ENCODE results near the gene KRT6A.

The KRT6A gene

GRCh38 chr12:52525661-52526499 is 32.8 kb upstream of the KRT6A start:
- DNase-seq (ENCODE audit: low read depth) = no peak
- no peak overlapping the region for H3K4me3 ChIP-seq (ENCODE audit: low read length)
- TF ChIP-seq, protein P1, sequence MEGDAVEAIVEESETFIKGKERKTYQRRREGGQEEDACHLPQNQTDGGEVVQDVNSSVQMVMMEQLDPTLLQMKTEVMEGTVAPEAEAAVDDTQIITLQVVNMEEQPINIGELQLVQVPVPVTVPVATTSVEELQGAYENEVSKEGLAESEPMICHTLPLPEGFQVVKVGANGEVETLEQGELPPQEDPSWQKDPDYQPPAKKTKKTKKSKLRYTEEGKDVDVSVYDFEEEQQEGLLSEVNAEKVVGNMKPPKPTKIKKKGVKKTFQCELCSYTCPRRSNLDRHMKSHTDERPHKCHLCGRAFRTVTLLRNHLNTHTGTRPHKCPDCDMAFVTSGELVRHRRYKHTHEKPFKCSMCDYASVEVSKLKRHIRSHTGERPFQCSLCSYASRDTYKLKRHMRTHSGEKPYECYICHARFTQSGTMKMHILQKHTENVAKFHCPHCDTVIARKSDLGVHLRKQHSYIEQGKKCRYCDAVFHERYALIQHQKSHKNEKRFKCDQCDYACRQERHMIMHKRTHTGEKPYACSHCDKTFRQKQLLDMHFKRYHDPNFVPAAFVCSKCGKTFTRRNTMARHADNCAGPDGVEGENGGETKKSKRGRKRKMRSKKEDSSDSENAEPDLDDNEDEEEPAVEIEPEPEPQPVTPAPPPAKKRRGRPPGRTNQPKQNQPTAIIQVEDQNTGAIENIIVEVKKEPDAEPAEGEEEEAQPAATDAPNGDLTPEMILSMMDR (conservative IDR thresholded peaks at IDR 0.05; ENCODE audit: low read depth, low read length) = no peak

DNA sequence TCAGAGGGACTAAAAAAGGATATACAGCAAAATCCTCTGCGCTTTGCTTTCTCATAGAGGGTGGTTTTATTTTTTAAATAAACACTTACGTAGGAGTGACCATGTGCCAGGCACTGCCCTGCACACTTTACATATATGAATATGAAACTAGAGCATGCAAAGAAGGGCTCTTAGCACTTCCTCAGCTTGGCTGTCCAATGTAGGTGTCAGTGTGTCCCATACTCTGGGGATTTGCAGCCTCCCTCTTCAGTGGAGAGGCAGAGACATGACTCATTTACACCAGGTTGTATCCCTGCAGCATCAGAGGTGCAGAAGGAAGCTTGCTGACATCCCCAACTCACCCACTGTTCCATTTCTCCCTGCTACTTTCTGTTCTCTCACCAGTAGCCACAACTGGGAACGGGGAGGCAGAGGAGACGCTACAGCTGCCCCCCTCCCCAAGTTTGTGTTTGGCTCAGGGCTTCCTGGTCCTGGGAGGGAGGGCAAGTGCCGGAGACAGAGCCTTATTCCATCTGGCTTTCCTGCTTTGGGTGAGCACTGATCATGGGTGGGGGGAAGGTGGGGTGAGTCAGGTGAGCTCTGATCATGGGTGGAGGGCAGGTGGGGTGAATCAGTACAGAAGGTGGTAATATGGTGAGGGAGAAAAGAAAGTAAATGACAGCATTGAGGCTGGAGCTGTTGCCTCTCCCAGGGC is 32.0 kb upstream of the KRT6A start:
- DNase-seq (ENCODE audit: low read depth) = peak; percentile 5
- TF ChIP-seq, protein P1 (conservative IDR thresholded peaks at IDR 0.05; ENCODE audit: low read depth, low read length) = no peak
- H3K4me3 ChIP-seq (ENCODE audit: low read length) = no peak overlapping the region

- no peak overlapping the region for H3K4me3 ChIP-seq (ENCODE audit: low read length)
- no peak for DNase-seq (ENCODE audit: low read depth)
- TF ChIP-seq, protein P1 (conservative IDR thresholded peaks at IDR 0.05; ENCODE audit: low read depth, low read length) = no peak
These were observed 31.3 kb upstream of the KRT6A start for GRCh38 chr12:52524241-52524897.

DNA sequence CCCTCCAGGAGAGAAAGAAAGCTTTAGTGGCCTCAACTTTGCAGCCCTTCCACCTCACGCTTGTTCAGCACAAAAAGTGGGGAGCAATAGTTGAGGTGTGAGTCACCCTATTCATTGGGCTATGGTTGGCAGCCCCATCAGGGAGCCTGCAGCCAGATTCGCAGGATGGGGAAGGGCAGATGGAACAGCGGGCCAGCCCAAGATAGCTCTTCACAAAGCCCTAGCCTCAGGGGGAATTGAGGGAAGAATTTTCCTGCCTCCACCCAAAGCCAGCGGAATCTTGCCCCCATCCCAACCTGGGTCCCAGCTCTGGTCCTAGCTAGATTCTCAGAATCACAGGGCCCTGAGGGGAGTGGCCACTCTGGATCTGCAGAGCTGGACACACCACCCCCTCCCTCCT is 30.8 kb upstream of the KRT6A start:
- TF ChIP-seq, protein P1 (conservative IDR thresholded peaks at IDR 0.05; ENCODE audit: low read depth, low read length) = no peak
- DNase-seq (ENCODE audit: low read depth) = no peak
- no peak overlapping the region for H3K4me3 ChIP-seq (ENCODE audit: low read length)

- TF ChIP-seq, protein P1 (conservative IDR thresholded peaks at IDR 0.05; ENCODE audit: low read depth, low read length) = no peak
- DNase-seq (ENCODE audit: low read depth) = no peak
- no peak overlapping the region for H3K4me3 ChIP-seq (ENCODE audit: low read length)
These were observed 29.4 kb upstream of the KRT6A start for GRCh38 chr12:52522346-52523011.

DNA sequence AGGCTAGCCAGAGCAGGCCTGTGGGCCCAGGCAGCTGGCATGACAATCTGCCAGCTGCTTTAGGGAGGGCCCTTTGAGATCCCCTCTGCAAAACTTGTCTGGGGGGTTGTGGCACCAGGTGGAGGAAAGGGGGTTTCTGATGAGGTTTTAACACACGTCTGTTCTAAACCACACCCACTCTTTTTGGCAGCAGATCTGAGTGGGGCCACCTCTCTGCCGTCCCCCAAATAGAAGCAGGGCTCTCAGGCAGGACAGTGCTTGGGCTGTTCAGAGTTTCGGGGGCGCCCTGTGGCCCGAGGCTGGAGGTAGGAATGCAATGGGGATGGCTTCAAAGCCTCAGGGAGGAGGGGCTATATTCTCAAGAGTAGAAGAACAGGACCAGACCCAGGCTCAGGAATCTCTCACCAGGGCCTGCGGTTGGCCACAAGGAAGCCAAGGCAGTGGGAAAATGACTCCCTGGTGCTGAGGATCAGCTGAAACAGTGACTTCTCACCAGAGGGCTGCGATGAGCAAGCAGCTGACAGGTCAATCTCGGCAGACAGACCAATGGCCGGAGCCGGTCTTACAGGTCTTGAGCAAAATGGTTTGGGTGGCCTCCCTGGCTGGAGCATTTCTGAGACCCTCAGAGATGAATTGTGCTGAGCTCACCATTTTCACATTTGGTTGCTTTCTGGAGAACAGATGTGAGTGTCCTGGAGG is 28.7 kb upstream of the KRT6A start:
- TF ChIP-seq, protein P1 (conservative IDR thresholded peaks at IDR 0.05; ENCODE audit: low read depth, low read length) = no peak
- no peak for DNase-seq (ENCODE audit: low read depth)
- H3K4me3 ChIP-seq (ENCODE audit: low read length) = no peak overlapping the region

Measured in retinal pigment epithelial cell (primary cell).